HT1080 (cell line): Measurements from ENCODE around the gene ESRRA. TPM values are rescaled to one million over a fixed set of nuclear protein-coding genes. Genes with fewer than 3 reads are reported as not detected.

Experiments used
- DNase-seq: peaks from one replicate; pipeline ENCODE4 v3.0.0-alpha.2; 2015; ENCODE audit warnings: low read depth
- total RNA-seq: library from RNA; depleted of rRNA; stranded (reverse); fragments of >200 nt; shearing (Covaris generic); gene quantifications from 2 replicates; pipeline ENCODE4 v1.2.3, GENCODE V29; 2014

ESRRA gene
- total RNA-seq, 1 experiment from 2014 or later: 77.5 TPM

DNA sequence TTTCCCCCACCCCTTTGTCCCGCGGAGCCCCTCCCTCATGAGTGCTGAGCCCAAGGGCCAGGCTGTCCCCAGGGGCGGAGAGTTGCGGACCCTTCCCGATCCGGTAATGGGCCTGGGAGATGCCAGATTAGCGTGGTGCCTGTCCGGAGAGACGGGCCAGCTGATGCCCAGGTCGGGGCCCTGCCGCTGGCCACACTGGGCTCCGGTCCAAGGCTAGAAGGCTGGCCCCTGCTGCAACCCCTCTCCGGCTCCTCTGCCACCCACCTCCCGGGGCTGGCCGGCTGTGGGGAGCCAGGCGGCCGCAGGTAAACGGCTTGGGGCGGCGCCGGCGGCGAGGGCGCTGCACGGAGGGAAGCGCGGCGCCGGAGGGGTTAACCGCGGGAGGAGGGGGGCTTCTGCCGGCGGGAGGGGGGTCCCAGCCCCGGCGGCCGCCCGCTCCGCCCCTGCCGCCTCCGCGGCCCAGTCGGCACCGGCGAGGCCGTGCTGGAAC is 14.0 kb upstream of the ESRRA start, which contains the start of gene KCNK4:
KCNK4 (plus strand) TSS at position 41 of the 490 bp plus-strand sequence. CDS start 1,717 bp downstream, outside the sequence.
- no peak for DNase-seq

DNA sequence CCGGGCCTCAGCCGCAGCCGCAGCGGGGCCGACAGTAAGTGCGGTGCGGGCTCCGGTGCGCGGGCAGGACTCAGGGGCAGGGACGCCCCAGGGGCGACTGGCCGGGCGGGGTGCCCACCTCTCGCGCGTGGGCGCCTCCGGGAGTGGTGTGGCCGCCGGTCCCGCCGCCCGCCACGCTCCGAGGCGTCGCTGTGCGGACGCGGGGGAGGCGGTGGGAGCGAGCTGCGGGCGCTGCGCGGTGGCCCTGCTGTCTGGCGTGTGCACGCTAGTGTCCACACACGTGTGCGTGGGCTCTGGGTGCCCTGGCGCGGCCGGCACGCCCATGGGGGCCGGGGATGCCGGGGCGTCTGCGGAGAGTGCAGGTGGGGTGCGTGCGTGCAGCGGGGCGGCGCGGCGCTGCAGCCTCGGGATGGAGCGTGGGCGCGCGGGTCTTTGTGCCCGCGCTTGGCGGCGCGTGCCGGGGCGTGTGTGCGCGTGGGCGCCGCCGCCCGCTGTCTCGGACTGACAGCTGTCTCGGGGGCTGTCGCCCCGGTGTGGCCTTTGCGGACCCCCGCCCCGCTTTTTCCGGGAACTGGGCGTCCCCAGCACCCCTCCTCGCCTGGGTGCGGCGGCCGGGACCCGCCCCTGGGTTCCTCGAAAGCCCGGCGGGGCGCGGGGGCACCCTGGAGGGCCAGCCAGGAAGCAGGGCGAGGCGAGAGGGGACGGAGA is 13.4 kb upstream of the ESRRA start:
- no peak for DNase-seq

DNA sequence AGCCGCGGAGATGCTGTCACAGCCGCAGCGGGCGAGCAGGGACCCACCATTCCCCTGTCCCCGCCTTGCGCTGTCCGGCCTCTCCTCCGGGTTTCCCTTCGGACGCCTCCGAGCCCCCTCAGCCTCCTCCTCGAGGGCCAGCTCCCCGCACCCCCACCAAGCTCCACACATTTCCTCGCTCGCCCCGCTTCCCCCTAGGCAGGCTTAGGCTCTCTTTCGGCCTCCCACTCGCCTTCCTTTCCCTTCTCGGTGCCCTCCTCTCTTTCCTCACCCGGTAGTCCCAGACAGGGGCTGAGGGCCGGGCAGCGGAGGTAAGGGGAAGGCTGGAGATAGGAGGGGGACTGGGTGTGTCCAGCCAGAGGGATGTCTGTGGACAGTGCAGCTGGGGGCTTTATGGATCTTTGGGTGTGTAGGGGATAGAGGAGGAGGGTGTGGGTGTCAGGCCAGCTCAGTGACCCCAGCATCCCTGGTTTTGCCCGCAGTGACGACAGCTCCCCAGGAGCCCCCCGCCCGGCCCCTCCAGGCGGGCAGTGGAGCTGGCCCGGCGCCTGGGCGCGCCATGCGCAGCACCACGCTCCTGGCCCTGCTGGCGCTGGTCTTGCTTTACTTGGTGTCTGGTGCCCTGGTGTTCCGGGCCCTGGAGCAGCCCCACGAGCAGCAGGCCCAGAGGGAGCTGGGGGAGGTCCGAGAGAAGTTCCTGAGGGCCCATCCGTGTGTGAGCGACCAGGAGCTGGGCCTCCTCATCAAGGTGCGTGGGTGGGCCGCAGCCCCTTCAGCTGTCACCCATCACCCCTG is 12.7 kb upstream of the ESRRA start:
- no peak for DNase-seq

DNA sequence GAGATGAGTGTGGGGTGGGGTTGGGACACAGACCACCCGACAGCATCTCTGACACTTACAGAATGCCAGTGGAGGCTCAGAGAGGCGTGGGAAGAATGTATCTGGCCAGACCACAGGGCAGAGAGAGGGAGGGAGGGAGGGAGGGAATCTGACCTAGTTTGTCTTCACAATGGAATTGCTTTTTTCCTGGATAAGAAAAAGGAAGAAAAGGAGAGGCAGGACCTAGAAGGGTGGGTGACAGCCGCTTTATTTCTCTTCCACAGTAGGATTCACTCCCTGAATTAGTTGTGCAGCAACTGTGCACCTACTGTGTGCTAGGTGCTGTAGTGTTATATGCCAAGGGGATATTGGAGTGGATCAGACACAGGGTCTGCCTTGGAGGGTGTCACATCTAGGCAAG is 10.6 kb upstream of the ESRRA start:
- no peak for DNase-seq

DNA sequence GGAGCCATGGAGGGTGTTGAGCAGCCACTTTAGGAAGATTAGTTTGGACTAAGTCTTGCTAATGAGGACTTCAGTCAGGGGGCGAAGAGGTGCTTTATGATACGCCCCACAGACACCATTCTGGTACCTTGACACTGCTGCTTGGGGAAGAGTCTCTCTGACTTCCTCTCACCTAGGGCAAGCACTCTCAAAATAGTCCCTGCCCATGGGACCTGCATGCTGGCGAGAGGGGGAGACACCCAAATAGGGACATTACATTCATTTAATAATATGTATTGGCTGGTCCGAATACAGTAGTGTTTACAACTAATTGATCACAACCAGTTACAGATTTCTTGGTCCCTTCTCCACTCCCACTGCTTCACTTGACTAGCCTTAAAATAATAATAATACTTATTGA is 9.6 kb upstream of the ESRRA start:
- DNase-seq: no peak

DNA sequence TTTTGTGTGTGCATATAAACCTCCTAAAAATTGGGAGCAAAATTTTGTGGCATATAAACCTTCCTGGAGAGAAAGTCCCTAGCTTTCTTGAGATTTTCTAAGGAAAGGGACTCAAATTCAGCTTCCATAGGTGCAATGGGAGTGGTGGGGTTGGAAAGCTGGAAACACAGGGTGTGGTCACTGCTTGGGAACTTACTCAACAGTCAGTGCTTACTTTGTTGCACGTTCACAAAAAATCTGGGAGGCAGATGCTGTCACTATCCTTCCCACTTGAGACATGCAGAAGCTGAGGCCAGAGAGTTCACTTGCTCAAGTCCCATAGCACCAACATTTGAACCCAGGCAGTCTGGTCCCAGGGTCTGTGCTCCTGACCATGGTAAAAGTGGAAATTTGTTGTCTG is 9.1 kb upstream of the ESRRA start:
- DNase-seq: no peak

DNA sequence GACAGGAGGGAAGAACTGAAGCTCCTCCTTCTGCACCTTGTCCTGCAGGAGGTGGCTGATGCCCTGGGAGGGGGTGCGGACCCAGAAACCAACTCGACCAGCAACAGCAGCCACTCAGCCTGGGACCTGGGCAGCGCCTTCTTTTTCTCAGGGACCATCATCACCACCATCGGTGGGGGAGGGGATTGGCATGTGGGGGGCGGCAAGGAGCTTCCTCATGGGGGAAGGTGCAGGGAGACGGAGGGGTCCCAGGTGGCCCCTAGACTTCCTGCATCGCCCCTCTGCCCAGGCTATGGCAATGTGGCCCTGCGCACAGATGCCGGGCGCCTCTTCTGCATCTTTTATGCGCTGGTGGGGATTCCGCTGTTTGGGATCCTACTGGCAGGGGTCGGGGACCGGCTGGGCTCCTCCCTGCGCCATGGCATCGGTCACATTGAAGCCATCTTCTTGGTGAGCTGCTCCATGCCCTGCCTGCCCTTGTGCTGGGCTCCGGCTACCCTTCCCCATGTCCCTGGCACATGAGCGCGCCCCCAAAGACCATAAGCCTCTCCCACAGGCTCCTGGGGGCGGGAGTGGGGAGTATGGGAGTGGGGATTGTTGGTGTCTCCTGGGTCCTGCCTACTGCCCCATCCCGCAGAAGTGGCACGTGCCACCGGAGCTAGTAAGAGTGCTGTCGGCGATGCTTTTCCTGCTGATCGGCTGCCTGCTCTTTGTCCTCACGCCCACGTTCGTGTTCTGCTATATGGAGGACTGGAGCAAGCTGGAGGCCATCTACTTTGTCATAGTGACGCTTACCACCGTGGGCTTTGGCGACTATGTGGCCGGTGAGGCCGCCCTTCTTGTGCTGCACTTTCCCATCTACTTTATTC is 8.3 kb upstream of the ESRRA start:
- DNase-seq: no peak

DNA sequence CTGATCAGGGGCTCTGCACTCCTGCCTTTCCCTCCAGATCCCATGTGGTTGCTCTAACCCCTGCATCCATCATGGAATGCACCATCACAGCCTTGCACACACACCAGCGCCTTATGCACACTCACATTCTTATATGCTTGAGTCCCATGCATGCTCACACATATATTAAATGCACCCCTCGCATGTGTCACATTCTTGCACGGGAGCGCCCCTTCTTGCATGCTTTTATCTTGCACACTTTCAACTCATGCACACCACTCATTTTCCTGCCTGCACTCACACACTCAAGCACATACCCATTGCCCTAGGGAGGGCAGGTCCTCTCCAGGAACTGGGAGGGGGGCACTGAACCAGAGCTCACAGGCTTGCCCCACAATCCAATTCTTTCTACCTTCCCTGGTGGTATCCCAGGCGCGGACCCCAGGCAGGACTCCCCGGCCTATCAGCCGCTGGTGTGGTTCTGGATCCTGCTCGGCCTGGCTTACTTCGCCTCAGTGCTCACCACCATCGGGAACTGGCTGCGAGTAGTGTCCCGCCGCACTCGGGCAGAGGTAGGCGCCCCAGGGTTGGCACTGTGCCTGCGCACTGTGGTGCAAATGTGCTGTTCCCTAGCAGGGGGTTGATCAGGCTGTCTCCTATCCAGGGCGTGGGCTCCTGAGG is 7.5 kb upstream of the ESRRA start:
- no peak for DNase-seq

DNA sequence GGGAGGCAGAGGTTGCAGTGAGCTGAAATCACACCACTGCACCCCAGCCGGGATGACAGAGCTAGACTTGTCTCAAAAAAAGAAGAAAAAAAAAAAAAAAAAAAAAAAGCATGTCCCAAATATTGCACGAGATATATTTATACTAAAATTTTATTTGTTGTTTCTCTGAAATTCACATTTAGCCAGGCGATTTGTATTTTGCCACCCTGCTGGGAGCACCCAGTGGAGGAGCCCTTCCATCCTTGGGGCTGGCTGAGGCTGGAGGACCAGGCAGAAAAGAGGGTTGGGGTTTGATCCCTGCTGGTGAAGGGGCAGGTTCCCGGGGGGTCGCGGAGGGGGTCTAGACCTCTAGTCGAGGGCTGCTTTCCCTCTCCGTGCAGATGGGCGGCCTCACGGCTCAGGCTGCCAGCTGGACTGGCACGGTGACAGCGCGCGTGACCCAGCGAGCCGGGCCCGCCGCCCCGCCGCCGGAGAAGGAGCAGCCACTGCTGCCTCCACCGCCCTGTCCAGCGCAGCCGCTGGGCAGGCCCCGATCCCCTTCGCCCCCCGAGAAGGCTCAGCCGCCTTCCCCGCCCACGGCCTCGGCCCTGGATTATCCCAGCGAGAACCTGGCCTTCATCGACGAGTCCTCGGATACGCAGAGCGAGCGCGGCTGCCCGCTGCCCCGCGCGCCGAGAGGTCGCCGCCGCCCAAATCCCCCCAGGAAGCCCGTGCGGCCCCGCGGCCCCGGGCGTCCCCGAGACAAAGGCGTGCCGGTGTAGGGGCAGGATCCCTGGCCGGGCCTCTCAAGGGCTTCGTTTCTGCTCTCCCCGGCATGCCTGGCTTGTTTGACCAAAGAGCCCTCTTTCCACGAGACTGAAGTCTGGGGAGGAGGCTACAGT is 6.1 kb upstream of the ESRRA start:
- no peak for DNase-seq

DNA sequence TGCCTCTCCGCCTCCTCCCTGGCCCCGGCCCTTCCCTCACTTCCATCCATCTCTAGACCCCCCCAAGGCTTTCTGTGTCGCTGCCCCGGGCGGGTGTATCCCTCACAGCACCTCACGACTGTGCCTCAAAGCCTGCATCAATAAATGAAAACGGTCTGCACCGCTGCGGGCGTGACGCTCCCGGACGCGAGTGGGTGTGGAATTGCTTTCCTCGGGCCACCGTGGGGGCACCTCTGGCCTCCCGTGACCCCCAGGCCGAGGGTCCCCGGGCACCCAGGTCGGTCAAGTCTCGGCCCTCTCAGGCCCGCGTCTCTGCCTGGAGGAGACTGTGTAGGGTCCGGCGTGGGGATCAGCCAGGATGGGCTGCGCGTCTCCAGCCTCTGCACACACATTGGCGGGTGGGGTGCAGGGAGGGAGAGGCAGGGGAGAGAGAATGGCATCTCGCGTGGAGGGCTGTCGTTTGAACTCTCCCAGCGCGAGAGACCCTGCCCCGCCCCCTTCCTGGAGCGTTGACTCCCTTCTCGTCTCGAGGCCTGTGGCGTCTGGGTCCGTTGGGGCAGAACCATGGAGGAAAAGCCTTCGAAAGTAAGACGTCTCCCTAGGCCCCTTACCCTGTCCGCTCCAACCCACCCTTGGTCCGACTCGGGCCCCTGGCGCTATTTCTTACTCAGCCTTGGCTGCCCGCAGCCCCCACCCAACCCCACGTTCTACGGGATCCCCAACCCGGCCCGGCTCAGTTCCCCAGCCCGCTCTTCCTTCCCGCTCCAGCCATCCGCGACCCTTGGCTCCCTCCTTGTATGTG is 5.3 kb upstream of the ESRRA start, which contains the start of gene CATSPERZ:
CATSPERZ (plus strand) TSS at position 512 of the 802 bp plus-strand sequence; CDS start at position 565, 53 bp downstream.
- no peak for DNase-seq

DNA sequence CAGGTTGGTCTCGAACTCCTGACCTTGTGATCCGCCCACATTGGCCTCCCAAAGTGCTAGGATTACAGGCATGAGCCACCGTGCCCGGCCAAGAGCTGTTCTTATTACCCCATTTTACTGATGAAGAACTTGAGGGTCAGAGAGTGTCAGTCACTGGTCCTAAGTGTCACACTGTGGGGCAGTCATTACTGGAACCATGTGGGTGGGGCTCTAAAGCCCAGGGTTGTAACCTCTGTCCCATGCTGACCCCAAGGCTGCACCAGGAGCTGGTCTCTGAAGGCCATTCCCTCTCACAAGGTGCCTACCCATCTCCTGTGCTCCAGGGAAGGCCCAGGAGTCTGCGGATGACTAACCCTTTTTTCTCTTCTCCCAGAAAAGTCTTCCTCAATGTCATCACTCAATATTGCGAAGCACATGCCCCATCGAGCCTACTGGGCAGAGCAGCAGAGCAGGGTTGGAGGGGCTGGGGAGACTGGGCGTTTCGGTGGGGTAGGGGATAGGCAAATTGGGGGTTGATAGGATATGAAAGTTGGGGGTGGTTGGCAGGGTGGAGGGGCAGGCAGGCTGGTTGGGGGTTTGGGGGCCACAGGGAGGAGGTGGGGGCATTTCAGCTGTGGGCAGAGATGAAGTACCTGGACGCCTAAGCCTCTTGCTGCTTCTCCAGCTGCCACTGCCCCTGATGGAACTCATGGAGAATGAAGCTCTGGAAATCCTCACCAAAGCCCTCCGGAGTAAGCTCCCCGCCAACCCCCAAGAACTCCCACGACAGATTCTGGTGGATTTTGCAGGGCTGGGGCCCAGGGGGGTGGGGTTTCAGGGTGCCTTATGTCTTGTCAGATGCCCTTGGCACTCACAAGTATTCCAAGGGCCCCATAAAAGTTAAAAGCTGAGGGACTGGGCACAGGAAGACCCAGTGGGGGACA is 2.0 kb upstream of the ESRRA start:
- no peak for DNase-seq

DNA sequence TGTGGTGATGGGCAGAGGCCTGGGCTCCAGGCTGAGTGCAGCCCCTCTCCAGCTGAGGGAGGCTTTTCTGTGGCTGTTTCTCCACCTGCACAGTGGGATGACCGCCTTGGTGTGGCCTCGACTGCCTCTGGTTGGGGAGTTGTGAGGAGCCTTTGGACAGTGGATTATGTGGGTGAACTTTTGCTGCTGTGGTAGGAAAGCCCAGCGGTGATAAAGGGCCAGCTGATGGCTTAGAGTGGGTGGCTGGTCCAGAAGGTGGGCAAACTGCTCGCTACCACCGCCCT is 1.4 kb upstream of the ESRRA start:
- DNase-seq: no peak

DNA sequence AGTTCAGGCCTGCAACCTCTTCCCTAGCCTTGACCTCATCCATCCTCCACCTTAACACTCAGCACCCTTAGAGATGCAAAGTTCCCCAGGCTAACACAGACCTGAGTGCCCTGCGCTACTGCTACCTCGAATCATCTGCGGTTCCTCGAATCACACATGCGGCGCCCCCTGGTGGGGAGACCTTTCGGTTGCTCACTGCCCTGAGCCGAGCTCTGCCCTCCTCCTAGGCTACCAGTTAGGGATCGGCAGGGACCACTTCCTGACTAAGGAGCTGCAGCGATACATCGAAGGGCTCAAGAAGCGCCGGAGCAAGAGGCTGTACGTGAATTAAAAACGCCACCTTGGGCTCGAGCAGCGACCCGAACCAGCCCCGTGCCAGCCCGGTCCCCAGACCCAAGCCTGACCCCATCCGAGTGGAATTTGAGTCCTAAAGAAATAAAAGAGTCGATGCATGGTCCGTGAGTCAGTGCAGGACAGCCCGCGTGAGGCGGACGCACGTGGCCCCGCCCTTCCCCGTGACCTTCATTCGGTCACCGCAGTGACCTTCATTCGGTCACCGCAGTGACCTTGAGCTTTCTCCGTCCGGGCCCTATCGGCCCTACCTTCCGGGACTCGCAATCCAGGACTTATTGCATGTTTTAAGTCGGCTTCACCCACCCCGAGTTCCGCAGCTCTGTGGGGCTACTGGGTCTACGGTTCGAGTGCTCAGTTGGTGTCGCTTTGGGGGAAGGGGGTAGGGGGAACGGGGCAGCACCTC is 830 bp upstream of the ESRRA start:
- DNase-seq: peak; percentile 94

DNA sequence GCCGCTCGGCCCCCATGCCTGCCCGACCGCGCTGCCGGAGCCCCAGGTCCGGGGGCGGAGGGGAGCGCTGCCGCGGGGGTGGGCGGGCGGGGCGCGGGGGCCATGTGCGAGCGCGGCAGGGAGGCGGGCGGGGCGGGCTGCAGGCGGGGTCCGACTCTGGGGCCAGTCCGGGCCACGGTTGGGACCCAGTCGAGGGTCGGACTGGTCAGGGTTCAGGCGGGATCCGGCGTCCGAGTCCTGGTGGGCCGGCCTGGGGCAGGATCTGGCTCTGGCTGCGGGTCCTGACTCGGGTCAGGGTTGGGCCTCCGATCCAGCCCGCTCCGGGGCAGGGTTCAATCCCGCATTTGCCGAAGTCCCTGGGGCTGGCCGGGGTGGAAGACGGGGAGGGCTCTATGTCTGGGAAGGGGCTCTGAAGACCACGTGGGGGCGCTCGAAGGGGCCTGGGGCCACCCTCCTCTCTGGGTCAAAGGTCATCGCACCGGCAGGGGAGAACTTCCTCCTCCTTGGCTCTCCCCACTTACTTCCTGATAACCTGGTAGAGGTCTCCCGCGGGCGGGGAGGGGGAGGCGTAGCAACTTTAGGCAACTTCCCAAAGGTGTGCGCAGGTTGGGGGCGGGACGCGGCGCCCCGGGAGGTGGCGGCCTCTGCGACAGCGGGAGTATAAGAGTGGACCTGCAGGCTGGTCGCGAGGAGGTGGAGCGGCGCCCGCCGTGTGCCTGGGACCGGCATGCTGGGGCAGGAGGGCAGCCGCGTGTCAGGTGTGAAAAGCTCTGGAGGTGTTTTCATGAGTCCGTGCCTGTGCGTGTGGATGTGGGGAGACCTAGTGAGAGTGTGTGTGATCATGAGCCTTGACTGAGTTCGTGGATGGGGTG is 603 bp downstream of the ESRRA start:
- peak; percentile 72 for DNase-seq

DNA sequence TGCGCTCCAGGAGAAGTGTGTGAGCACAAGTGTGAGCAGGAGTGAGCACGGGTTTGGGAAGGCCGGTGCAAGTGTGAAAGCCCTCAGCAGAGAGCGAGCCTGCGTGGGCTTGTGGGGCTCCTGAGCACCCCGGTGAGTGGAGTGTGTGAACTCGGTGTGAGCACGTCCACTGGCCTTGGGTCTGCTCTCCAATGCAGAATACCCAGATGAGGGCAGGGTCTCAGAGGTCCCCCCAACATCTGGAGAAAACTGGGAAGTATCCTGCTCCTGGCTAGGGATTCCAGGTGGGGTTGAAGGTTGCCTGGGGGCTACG is 1.2 kb downstream of the ESRRA start:
- no peak for DNase-seq

DNA sequence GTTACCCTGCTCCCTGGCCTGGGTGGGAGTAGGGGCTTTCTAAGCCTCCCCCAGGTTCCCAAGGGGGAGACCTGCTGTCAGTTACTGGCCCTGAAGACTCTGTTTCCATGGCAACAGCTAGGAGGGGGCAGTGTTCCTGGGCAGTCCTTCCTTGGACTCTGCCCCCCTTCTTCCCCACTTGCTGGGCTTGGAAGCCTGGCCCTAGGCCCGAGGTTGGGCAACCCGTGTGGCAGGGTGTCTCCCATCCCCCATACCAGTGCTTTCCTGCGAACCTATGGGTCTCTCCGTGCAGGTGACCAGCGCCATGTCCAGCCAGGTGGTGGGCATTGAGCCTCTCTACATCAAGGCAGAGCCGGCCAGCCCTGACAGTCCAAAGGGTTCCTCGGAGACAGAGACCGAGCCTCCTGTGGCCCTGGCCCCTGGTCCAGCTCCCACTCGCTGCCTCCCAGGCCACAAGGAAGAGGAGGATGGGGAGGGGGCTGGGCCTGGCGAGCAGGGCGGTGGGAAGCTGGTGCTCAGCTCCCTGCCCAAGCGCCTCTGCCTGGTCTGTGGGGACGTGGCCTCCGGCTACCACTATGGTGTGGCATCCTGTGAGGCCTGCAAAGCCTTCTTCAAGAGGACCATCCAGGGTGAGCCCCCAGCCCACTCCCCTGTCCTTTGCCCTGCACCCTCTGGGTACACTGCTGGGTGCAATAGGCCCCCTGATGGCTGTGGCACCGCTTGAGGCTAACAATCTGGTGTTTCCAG is 1.7 kb downstream of the ESRRA start:
- no peak for DNase-seq
